Ovary (tissue), 3 donors: ENCODE measurements around the gene RNF44.

Source experiments
- CTCF ChIP-seq, 3 donors: fragments of 450-650 bp in 2 of 3; fragments of 200-600 bp in 1 of 3; IDR thresholded peaks; one replicate each; pipeline versions ENCODE4 v1.5.1 to v1.8.0; 2016 to 2022; ENCODE audit warnings: antibody characterized with exemption in 3 of 3, mild to moderate bottlenecking in 1 of 3
- EP300 ChIP-seq: sonication (generic); formaldehyde crosslinking; IDR thresholded peaks from one replicate; pipeline ENCODE4 v1.6.1; 2017; ENCODE audit warnings: antibody characterized with exemption
- POLR2A ChIP-seq: fragments of 450-650 bp; IDR thresholded peaks from one replicate; pipeline ENCODE4 v1.6.1; 2017; ENCODE audit warnings: antibody characterized with exemption, mild to moderate bottlenecking, moderate library complexity
- donor health status: DM: no; HTN: no; CAD: no.

- TF ChIP-seq POLR2A (no peak), CTCF (IDR thresholded peaks at IDR 0.05) (no peak), EP300 (no peak)
Measured at GRCh38 chr5:176517053-176517661, 20.0 kb downstream of the RNF44 start.
